K562 (cell line): ENCODE data around the gene SEC31A.

Experiments
- ARNT ChIP-seq, 2 experiments: fragments of 450-650 bp; IDR thresholded peaks; 2 replicates each; pipeline ENCODE4 v1.6.1; 2016; ENCODE audit warnings: mild to moderate bottlenecking in 1 of 2
- MXI1 ChIP-seq: IDR thresholded peaks from 2 replicates; pipeline ENCODE4 v1.6.1; 2011; ENCODE audit warnings: low read depth, mild to moderate bottlenecking, improper control_type of control experiment, low read length

DNA sequence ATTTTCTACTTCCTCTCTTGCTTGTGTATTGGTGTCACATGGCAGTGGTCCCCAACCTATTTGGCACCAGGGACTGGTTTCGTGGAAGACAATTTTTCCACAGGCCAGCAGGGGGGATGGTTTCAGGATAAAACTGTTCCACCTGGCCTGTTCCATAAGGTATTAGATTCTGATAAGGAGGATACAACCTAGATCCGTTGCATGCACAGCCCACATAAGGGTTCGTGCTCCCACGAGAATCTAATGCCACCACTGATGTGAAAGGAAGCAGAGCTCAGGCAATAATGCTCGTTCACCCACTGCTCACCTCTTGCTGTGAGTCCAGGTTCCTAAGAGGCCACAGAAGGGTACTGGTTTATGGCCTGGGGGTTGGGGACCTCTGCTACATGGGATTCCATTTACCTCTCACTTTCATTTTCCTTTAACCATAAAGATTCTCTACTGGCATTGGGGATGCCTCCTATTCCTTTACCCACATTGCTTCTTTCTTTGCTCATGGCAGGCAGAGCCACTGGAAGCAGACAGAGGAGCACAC, 38.1 kb downstream of the SEC31A start:
- no peak for TF ChIP-seq ARNT (IDR thresholded peaks at IDR 0.05)
- TF ChIP-seq MXI1, result no peak
